K562 treated with DMSO at 1 percent for 24 hours (cell line): ENCODE measurements around the gene HOXA13. TPM values are rescaled to one million over a fixed set of nuclear protein-coding genes. Genes with fewer than 3 reads are reported as not detected.

Experiments
- total RNA-seq: library from RNA; unstranded; fragments of 300-600 nt; gene quantifications from 2 replicates; pipeline ENCODE4 v1.2.3, GENCODE V29; 2022; ENCODE audit warnings: low read depth; ENCODE audit not compliant: insufficient read depth

HOXA13 gene
- not detected in 2 replicates for total RNA-seq

DNA sequence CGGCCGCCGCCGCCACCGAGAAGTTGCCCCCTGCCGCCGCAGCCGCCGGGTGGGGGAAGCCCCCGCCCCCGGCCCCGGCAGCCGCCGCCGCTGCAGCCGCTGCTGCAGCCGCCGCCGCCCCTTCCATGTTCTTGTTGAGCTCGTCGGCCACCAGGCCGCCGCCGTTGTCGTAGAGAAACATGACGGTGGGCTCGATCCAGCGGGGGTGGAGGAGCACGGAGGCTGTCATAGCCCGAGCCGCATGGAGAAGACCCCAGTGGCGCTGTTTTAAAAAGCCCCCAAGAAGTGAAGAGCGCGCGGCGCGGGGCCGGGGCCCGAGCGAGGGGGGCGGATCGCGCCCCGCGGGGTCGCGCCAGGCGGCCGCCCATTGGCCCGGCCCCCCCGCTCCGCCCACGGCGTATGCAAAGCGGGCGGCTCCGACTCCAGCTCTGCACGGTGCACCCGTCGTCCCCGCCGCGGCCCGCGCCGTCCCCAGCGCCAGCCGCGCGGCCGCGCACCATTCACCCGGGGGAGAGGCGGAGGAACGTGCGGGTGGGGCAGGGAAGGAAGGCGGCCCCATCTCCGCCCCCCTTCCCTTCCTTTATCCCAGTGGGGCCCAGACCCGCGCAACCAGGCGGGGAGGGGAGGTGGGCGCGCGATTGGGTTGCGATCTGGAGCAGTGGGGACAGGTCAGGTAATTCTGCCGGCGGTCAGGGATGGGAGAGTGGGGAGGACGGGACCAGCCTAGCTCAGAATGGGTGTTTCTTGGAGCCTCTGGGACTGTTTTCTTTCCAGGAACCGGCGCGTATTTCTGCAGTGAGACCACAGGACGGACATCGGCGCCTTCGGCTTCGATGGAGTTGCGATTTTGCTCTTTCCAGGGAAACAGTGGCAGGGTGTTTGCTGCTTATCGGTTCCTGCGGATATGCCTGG is at the start of gene HOXA13:
HOXA13 (minus strand) TSS at position 243 of the 912 bp plus-strand sequence; CDS start at position 229, 14 bp downstream.

DNA sequence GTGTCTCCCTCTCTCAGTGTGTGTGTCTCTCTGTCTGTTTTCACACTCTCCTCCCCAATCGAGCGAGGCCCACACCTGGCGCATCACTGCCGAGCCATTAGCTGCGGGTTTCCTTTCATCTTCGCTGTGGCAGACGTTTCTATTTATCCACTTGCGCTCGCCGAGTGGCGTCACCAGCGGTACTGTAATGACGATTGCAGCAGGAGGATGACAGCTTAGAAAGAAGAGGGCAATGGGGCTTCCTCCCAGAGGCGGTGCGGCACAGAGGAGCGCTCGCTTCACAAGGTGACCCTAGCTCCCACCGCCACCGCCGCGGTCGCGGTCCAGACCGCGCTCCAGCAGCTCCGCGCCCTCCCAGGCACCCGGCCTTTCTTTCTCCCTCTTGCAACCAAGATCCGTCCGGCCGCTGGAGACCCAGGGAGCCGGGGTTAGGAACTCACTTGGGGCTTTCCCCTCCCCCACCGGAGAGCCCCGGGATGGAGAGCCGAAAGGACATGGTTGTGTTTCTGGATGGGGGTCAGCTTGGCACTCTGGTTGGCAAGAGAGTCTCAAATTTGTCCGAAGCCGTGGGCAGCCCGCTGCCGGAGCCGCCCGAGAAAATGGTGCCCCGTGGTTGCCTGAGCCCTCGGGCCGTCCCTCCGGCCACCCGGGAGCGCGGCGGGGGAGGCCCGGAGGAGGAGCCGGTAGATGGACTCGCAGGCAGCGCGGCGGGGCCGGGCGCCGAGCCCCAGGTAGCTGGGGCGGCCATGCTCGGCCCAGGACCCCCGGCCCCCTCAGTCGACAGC is 42.9 kb upstream of the HOXA13 start, which contains the start of gene EVX1:
EVX1 (plus strand) TSS at position 248 of the 785 bp plus-strand sequence; CDS start at position 477, 229 bp downstream.

DNA sequence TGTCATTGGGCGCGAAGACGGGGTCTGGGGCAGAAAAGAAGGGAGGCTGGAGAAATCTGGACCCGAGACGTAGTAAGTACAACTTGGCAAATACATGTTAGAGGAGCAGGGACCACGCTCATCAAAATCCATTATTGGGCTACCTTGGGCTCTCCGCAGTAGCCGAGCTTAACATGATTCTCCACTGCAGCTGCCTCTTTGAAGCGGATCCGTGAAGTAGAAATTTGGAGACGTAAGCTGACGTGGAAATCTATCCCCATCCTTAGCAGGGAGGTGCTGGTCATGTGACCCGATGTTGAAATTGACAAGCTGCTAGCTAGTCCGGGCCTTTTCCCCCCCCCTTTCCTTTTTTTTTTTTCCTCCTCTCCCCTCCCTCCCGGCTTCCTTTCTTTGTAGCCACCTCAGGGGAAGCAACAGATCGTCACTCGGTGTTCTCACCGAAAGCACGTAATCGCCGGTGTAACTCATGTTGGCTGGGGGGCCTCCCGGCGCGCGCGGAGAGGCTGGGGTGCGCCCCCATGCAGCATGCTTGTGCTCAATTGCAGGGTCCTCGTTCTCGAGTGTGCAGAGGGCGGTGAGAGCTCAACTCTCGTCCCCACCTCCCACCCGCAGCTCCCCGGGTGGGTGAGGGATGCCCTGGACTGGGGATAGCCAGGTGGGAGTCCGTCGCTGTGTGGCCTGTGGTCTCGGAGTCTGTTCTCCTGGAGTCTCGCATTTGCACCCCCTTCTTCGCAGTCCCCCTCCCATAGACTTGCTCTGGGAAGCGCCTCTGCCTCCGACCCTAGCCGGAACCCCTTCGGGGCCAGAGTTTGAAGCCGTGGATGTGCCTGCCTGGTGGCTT is 14.7 kb downstream of the HOXA13 start, which contains the start of gene HOXA11:
HOXA11 (minus strand) TSS at position 220 of the 841 bp plus-strand sequence; CDS start at position 132, 88 bp downstream.

GRCh38 chr7:27173956-27174873 is 25.7 kb downstream of the HOXA13 start, which contains the start of gene HOXA10:
HOXA10 (minus strand) TSS chr7:27174320; CDS start chr7:27174306, 14 bp downstream.

GRCh38 chr7:27165089-27165995 is 34.5 kb downstream of the HOXA13 start, which contains the start of gene HOXA9:
HOXA9 (minus strand) TSS chr7:27165537; CDS start chr7:27165457, 80 bp downstream.

DNA sequence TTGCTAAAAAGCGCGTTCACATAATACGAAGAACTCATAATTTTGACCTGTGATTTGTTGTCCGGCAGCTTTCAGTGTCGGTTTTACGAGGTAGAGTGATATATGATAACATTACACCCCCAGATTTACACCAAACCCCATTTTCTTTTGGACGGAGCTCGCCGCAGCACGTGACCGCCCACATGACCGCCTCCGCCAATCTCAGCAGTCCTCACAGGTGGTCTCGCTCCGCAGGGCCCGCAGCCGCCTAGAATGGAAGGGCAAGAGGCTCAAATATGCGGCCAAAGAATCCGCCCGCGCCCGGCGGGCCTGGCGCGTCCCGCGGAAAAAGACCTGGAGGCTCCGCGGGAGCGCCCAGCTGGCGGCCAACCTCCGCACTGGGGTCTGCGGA is 43.4 kb downstream of the HOXA13 start, which contains the start of gene HOXA7:
HOXA7 (minus strand) TSS at position 168 of the 391 bp plus-strand sequence; CDS start at position 38, 130 bp downstream.

DNA sequence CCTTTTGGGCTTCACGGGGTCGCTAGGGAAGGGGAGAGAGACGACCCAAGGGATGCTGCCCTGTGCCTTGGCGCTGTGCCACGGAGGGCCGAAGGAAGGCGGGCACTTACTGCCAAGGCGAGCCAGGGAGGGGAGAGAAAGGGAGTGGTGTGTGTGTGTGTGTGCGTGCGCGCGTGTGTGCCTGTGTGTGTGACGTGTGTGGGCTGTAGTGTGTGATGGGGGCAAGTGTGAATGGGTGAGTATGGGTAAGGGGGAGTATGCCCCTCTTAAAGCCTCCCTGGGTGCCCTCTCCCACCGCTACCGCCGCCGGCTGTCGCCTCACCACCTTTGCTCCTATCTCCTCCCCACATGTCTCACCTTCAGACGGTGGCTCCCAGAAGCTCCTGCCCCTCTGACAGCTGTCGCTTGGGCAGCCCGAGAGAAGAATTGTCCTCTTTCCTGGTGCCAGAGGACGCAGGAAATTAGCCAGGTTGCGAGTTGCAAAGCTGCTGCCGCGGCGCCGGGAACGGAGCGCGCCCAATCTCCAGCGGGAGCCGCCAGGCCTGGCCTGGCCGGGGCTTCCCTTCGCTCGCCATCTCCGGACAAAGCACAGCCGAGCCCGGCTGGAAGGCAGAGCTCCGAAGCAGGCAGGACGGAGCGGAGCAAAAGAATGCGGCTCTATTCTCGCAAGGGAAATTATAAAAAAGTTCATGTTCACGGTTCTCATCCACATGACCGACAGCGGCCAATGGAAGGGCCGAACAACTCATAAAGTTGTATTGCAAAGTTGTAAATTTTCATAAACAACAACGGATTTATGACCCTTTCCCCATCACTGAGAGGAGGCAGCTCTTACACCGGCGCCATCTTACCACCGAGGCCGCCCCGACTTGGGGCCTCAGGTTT is 47.7 kb downstream of the HOXA13 start, which contains the start of gene HOXA3:
HOXA3 (minus strand) TSS at position 653 of the 885 bp plus-strand sequence. CDS start 41,943 bp downstream, outside the sequence.

GRCh38 chr7:27147199-27148030 is 52.5 kb downstream of the HOXA13 start, which contains the start of gene HOXA6:
HOXA6 (minus strand) TSS chr7:27147774; CDS start chr7:27147749, 25 bp downstream.

Other genes with a start within 250 kb of the HOXA13 start
- 0.12 TPM in 1 of 2 replicates, not detected in the other for gene HOXA1, start 104.1 kb downstream of the HOXA13 start, total RNA-seq
- not detected in 2 replicates for gene HOXA2, start 97.4 kb downstream of the HOXA13 start, total RNA-seq
- gene HOXA4, start 69.3 kb downstream of the HOXA13 start, total RNA-seq, result not detected in 2 replicates
- gene HOXA5, start 56.4 kb downstream of the HOXA13 start, total RNA-seq, result not detected in 2 replicates
- gene HOXA6, start 52.3 kb downstream of the HOXA13 start, total RNA-seq, result not detected in 2 replicates
- not detected in 2 replicates for gene HOXA3, start 47.5 kb downstream of the HOXA13 start, total RNA-seq
- not detected in 2 replicates for gene HOXA7, start 43.4 kb downstream of the HOXA13 start, total RNA-seq
- gene HOXA9, start 34.6 kb downstream of the HOXA13 start, total RNA-seq, result not detected in 2 replicates
- not detected in 2 replicates for gene HOXA10, start 25.8 kb downstream of the HOXA13 start, total RNA-seq
- gene HOXA11, start 14.9 kb downstream of the HOXA13 start, total RNA-seq, result not detected in 2 replicates
- not detected in 2 replicates for gene EVX1, start 42.7 kb upstream of the HOXA13 start, total RNA-seq